H9 (cell line): ENCODE results near the gene SH2D3C. TPM values are rescaled to one million over a fixed set of nuclear protein-coding genes. Genes with fewer than 3 reads are reported as not detected.

ENCODE experiments used
- DNase-seq: peaks from one replicate; pipeline ENCODE4 v3.0.0-alpha.2; 2017
- H2AFZ ChIP-seq: one replicate; pipeline ENCODE4 v1.6.1; 2013; ENCODE audit warnings: mild to moderate bottlenecking, low read length, control low read depth, moderate library complexity
- H2AK5ac ChIP-seq: 2 replicates; pipeline ENCODE4 v1.6.1; 2013; ENCODE audit warnings: low read length, control low read depth, mixed read lengths; ENCODE audit not compliant: insufficient read length
- H2BK120ac ChIP-seq: one replicate; pipeline ENCODE4 v1.6.1; 2013; ENCODE audit warnings: low read depth, mild to moderate bottlenecking, low read length, control low read depth, inconsistent platforms; ENCODE audit not compliant: poor library complexity, severe bottlenecking
- H2BK12ac ChIP-seq: 2 replicates; pipeline ENCODE4 v1.6.1; 2013; ENCODE audit warnings: low read length, control low read depth, mixed read lengths, low read depth; ENCODE audit not compliant: insufficient read length
- H2BK15ac ChIP-seq: 2 replicates; pipeline ENCODE4 v1.6.1; 2013; ENCODE audit warnings: low read depth, low read length, control low read depth
- H2BK20ac ChIP-seq: one replicate; pipeline ENCODE4 v1.6.1; 2013; ENCODE audit warnings: low read depth, mild to moderate bottlenecking, low read length, control low read depth, inconsistent platforms; ENCODE audit not compliant: poor library complexity, severe bottlenecking
- H2BK5ac ChIP-seq: 2 replicates; pipeline ENCODE4 v1.6.1; 2013; ENCODE audit warnings: low read length, control low read depth, mixed read lengths; ENCODE audit not compliant: insufficient read length
- H3K14ac ChIP-seq: 2 replicates; pipeline ENCODE4 v1.6.1; 2013; ENCODE audit warnings: low read length, control low read depth; ENCODE audit not compliant: insufficient read depth
- H3K18ac ChIP-seq: 2 replicates; pipeline ENCODE4 v1.6.1; 2013; ENCODE audit warnings: low read depth, mild to moderate bottlenecking, mixed read lengths, low read length, control low read depth; ENCODE audit not compliant: insufficient read length
- H3K23ac ChIP-seq: 2 replicates; pipeline ENCODE4 v1.6.1; 2013; ENCODE audit warnings: low read length, control low read depth, mixed read lengths, low read depth; ENCODE audit not compliant: insufficient read length
- H3K23me2 ChIP-seq: 2 replicates; pipeline ENCODE4 v1.6.1; 2013; ENCODE audit warnings: low read depth, mild to moderate bottlenecking, mixed read lengths, low read length, control low read depth; ENCODE audit not compliant: insufficient read length, poor library complexity, severe bottlenecking
- H3K27ac ChIP-seq: 2 replicates; pipeline ENCODE4 v1.5.1; 2013; ENCODE audit warnings: low read length, control low read depth, mixed read lengths, low read depth; ENCODE audit not compliant: insufficient read length
- H3K27me3 ChIP-seq: 2 replicates; pipeline ENCODE4 v1.6.1; 2013; ENCODE audit warnings: low read length, control low read depth, inconsistent platforms; ENCODE audit not compliant: insufficient read depth
- H3K4ac ChIP-seq: 2 replicates; pipeline ENCODE4 v1.6.1; 2013; ENCODE audit warnings: low read depth, mild to moderate bottlenecking, control low read depth, inconsistent platforms, low read length, moderate library complexity
- H3K4me1 ChIP-seq: 2 replicates; pipeline ENCODE4 v1.6.1; 2013; ENCODE audit warnings: low read length, control low read depth, inconsistent platforms; ENCODE audit not compliant: insufficient read depth
- H3K4me2 ChIP-seq: 2 replicates; pipeline ENCODE4 v1.6.1; 2013; ENCODE audit warnings: low read length, control low read depth, mixed read lengths; ENCODE audit not compliant: insufficient read length, insufficient read depth
- H3K56ac ChIP-seq: 2 replicates; pipeline ENCODE4 v1.6.1; 2013; ENCODE audit warnings: low read depth, mild to moderate bottlenecking, mixed read lengths, low read length, control low read depth; ENCODE audit not compliant: insufficient read length
- H3K79me1 ChIP-seq: 2 replicates; pipeline ENCODE4 v1.6.1; 2013; ENCODE audit warnings: low read depth, mild to moderate bottlenecking, moderate library complexity, low read length, control low read depth, inconsistent platforms; ENCODE audit not compliant: insufficient read depth, poor library complexity, severe bottlenecking
- H3K79me2 ChIP-seq: 2 replicates; pipeline ENCODE4 v1.6.1; 2013; ENCODE audit warnings: low read length, control low read depth, inconsistent platforms; ENCODE audit not compliant: insufficient read depth
- H3K9ac ChIP-seq: 2 replicates; pipeline ENCODE4 v1.6.1; 2013; ENCODE audit warnings: low read length, control low read depth, mixed read lengths; ENCODE audit not compliant: insufficient read length; ENCODE audit errors: extremely low read depth
- H3K9me3 ChIP-seq: one replicate; pipeline ENCODE4 v1.6.1; 2013; ENCODE audit warnings: low read depth, low read length, inconsistent platforms; ENCODE audit not compliant: control insufficient read depth
- H3T11ph ChIP-seq: one replicate; pipeline ENCODE4 v1.6.1; 2013; ENCODE audit warnings: mild to moderate bottlenecking, low read length, control low read depth, inconsistent platforms
- H4K20me1 ChIP-seq: one replicate; pipeline ENCODE4 v1.6.1; 2013; ENCODE audit not compliant: control insufficient read depth, insufficient read length, insufficient read depth
- H4K5ac ChIP-seq: 2 replicates; pipeline ENCODE4 v1.6.1; 2013; ENCODE audit warnings: low read depth, mild to moderate bottlenecking, mixed read lengths, low read length, control low read depth; ENCODE audit not compliant: insufficient read length
- H4K8ac ChIP-seq: replicated peaks from 2 replicates; pipeline ENCODE4 v1.6.1; 2013; ENCODE audit warnings: low read length, control low read depth, mixed read lengths, low read depth; ENCODE audit not compliant: insufficient read length
- H4K91ac ChIP-seq: 2 replicates; pipeline ENCODE4 v1.6.1; 2013; ENCODE audit warnings: low read depth, mild to moderate bottlenecking, moderate library complexity, mixed read lengths, low read length, control low read depth; ENCODE audit not compliant: insufficient read length
- H3K27ac Mint-ChIP-seq, 3 experiments: 2 replicates in 2 of 3; 3 replicates in 1 of 3; pipeline ENCODE4 v1.8.0; 2020 to 2021; ENCODE audit warnings: mixed read lengths in 3 of 3, mild to moderate bottlenecking in 1 of 3, moderate library complexity in 1 of 3
- H3K27me3 Mint-ChIP-seq: 2 replicates; pipeline ENCODE4 v1.8.0; 2021; ENCODE audit warnings: low read depth, mild to moderate bottlenecking, moderate library complexity, mixed read lengths
- H3K36me3 Mint-ChIP-seq, 3 experiments: 2 replicates in 2 of 3; 3 replicates in 1 of 3; pipeline ENCODE4 v1.8.0; 2020 to 2021; ENCODE audit warnings: low read depth in 3 of 3, mixed read lengths in 3 of 3; ENCODE audit not compliant: insufficient read depth in 1 of 3
- H3K4me1 Mint-ChIP-seq, 2 experiments: 2 replicates each; pipeline ENCODE4 v1.8.0; 2020; ENCODE audit warnings: mixed read lengths in 2 of 2
- H3K4me3 Mint-ChIP-seq, 2 experiments: 2 replicates in 1 of 2; 3 replicates in 1 of 2; pipeline ENCODE4 v1.8.0; 2020 to 2021; ENCODE audit warnings: mild to moderate bottlenecking in 2 of 2, mixed read lengths in 2 of 2, moderate library complexity in 1 of 2
- H3K9me3 Mint-ChIP-seq, 2 experiments: 2 replicates in 1 of 2; 3 replicates in 1 of 2; pipeline ENCODE4 v1.8.0; 2020; ENCODE audit warnings: mild to moderate bottlenecking in 2 of 2, mixed read lengths in 2 of 2, moderate library complexity in 1 of 2
- WGBS: extraction: QIAGEN DNeasy Blood & Tissue Kit; methylation state at CpG from one replicate; pipeline ENCODE4 v1.1.7; 2013; ENCODE audit warnings: missing lambda C conversion rate, low lambda C conversion rate, mixed read lengths; ENCODE audit not compliant: insufficient read length; ENCODE audit errors: extremely low coverage; 5-methylcytosine and 5-hydroxymethylcytosine counted together
- total RNA-seq: library from RNA; stranded (reverse); gene quantifications from 2 replicates; pipeline ENCODE4 v1.2.1, GENCODE V29; 2021
- TF ChIP-seq, protein P1 (sequence below): fragments of 200-600 bp; sonication (generic); conservative IDR thresholded peaks from 3 replicates; pipeline ENCODE4 v1.8.0; 2021; ENCODE audit warnings: antibody characterized with exemption, mild to moderate bottlenecking

Gene SH2D3C
- total RNA-seq, 1 experiment from 2014 or later, result 1.7 TPM

DNA sequence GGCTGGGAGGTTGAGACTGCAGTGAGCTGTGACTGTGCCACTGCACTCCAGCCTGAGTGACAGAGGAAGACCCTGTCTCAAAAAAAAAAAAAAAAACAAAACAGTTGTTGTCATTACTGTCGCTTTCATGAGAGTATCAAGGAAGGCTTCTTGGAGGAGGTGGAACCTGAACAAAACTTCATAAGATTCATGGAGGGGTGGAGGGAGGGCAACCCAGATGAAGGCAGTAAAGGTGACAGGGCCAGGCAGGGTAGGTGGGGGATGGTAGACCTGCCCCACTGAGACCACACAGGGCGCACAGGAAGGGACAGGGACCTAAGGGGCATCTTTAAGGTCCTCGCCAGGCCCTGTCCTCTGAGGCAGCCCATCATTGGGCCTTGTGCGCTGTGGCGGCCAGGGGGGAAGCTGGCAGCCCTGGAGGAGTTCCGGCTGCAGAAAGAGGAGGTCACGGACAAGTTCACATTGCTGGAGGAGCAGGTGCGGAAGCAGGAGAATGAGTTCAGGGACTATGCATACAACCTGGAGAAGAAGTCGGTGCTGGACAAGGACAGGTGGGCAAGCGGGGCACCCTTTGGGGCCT is 68.2 kb downstream of the SH2D3C start:
- Mint-ChIP-seq H3K9me3 (peaks cover 0 to 2% of the 10 kb centered on the region in 2 experiments; a peak in 1 of 5 replicates), H3K36me3 (no peaks in the 10 kb centered on the region; a peak in 1 of 7 replicates), H3K4me1 (peaks cover 21 to 44% of the 10 kb centered on the region in 2 experiments), H3K27me3 (peaks cover 8% of the 10 kb centered on the region), H3K4me3 (peak overlapping the region in 1 of 2 experiments; percentile 13; a peak in 1 of 5 replicates), H3K27ac (peak overlapping the region in 2 of 3 experiments; percentile 8 to 86; a peak in 2 of 7 replicates)
- no peak overlapping the region for H2AK5ac ChIP-seq
- H3T11ph ChIP-seq, result no peak overlapping the region
- TF ChIP-seq, protein P1, sequence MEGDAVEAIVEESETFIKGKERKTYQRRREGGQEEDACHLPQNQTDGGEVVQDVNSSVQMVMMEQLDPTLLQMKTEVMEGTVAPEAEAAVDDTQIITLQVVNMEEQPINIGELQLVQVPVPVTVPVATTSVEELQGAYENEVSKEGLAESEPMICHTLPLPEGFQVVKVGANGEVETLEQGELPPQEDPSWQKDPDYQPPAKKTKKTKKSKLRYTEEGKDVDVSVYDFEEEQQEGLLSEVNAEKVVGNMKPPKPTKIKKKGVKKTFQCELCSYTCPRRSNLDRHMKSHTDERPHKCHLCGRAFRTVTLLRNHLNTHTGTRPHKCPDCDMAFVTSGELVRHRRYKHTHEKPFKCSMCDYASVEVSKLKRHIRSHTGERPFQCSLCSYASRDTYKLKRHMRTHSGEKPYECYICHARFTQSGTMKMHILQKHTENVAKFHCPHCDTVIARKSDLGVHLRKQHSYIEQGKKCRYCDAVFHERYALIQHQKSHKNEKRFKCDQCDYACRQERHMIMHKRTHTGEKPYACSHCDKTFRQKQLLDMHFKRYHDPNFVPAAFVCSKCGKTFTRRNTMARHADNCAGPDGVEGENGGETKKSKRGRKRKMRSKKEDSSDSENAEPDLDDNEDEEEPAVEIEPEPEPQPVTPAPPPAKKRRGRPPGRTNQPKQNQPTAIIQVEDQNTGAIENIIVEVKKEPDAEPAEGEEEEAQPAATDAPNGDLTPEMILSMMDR, result no peak
- DNase-seq, result no peak
- H3K18ac ChIP-seq, result no peak overlapping the region
- no peak overlapping the region for H3K27ac ChIP-seq
- no peak overlapping the region for H2BK5ac ChIP-seq
- no peak overlapping the region for H3K14ac ChIP-seq
- no peaks in the 10 kb centered on the region; the same call in 1 of the 2 replicates for H3K4me1 ChIP-seq
- no peaks in the 10 kb centered on the region for H3K9me3 ChIP-seq
- H2BK12ac ChIP-seq, result no peak overlapping the region
- H3K79me1 ChIP-seq, result no peaks in the 10 kb centered on the region
- H4K91ac ChIP-seq, result no peak overlapping the region
- no peak overlapping the region for H4K8ac ChIP-seq
- H3K56ac ChIP-seq, result no peak overlapping the region
- no peak overlapping the region for H3K9ac ChIP-seq
- no peak overlapping the region for H4K5ac ChIP-seq
- WGBS, result no CpG with 5 or more reads among the region's 10 CpGs
- H2BK15ac ChIP-seq, result no peak overlapping the region
- H3K23ac ChIP-seq, result no peak overlapping the region
- no peak overlapping the region for H2BK120ac ChIP-seq
- H3K4ac ChIP-seq, result no peak overlapping the region
- no peak overlapping the region for H3K4me2 ChIP-seq
- H2AFZ ChIP-seq, result no peak overlapping the region
- H4K20me1 ChIP-seq, result no peaks in the 10 kb centered on the region
- peaks cover 5% of the 10 kb centered on the region for H3K23me2 ChIP-seq
- no peaks in the 10 kb centered on the region for H3K79me2 ChIP-seq
- H2BK20ac ChIP-seq, result no peak overlapping the region
- no peaks in the 10 kb centered on the region for H3K27me3 ChIP-seq
